HG02840 (cell line): ENCODE measurements around the gene YARS2.
"Not testable (repeated sequence)": the region's sequence is repeated elsewhere in the genome, so short reads cannot be mapped to it uniquely, and the experiment has no call there.

ENCODE experiments used
- ATAC-seq: cut with Tn5 transposase; IDR thresholded peaks from one replicate; pipeline ENCODE4 v1.9.1; 2021; ENCODE audit warnings: mild to moderate bottlenecking, moderate library complexity, moderate number of reproducible peaks; ENCODE audit not compliant: unreplicated experiment, low FRiP score

YARS2 gene

DNA sequence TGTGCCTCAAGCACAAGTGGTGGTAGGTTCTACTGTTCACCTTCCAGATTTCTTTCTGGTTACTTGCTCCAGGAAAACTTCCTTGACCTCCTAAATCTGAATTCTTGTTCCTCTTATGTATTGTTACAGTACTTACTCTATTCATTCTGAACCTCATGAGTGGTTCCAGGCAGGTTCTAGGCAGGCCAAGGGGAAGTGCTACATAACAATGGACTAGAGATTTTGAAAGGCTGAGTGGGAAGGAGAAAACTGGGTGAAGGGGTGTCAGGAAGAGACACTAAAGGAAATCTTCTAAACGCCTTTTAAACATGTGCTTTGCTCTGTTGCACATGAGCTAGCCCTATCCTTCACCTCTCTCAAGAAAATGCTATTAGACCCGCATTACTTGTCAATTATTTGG is 1.6 kb downstream of the YARS2 start:
- ATAC-seq, result no peak

DNA sequence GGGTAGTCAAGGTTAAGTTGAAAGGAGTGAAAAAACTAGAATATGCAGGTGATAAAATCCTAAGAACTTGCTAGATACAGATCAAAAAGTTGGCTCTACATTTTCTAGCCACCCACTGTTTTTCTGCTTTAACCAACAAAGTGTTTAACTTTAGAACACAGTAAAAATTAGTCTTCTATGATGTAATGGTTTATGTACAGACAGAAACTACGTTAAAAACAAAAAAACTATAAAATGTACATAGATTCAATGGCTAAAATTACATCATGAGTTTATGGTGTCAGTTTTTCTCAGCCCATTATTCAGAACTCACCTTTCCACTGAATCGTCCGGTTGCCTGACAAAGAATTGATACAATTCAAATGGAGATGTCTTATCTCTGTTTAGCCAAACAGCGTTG is 2.1 kb downstream of the YARS2 start:
- no peak for ATAC-seq

DNA sequence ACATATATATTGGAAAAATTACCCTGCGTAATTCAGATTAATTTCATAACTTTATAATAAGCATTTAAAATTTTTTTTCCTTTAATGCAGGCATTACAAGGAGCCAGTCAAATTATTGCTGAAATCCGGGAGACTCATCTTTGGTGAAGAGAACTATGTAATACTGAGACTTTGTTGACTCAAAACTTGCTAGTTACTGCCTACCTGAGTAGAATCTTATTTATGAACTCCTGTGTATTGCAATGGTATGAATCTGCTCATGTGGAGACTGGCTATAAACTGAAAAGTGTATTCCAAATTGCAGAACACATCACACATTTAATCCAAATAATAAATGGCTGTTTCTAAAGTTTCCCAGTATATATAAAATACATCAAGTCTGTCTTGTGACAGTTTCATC is 12.4 kb downstream of the YARS2 start:
- ATAC-seq, result no peak

DNA sequence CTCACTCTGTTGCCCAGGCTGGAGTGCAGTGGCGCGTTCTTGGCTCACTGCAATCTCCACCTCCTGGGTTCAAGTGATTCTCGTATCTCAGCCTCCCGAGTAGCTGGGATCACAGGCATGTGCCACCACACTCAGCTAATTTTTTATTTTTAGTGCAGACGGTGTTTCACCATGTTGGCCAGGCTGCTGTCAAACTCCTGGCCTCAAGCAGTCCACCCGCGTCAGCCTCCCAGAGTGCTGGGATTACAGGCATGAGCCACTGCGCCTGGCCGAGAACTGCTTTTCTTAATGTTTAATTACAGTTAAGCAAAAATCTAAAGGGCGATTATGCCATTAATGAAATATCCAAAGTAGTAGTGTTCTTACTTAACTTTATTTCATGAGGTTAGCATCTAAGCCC is 13.6 kb downstream of the YARS2 start:
- ATAC-seq, result no peak

DNA sequence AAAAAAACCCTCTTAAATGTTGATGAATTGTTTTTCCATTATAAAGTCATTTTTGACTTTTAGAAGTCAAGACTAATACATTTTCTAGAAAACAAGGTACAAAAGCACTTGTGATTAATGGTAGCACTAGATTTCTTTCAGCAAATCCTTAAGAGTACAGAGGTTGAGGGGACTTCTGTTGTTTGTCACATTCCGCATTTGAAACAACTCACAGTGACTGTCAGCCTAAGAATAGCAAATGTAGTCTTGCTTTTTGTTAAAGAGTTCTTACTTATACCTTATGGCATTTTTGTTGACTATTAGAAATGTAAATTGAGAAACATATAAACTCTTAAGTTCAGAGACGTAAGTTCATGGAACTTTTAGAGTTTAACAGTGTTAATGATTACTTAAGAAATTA is 16.4 kb downstream of the YARS2 start:
- no peak for ATAC-seq

DNA sequence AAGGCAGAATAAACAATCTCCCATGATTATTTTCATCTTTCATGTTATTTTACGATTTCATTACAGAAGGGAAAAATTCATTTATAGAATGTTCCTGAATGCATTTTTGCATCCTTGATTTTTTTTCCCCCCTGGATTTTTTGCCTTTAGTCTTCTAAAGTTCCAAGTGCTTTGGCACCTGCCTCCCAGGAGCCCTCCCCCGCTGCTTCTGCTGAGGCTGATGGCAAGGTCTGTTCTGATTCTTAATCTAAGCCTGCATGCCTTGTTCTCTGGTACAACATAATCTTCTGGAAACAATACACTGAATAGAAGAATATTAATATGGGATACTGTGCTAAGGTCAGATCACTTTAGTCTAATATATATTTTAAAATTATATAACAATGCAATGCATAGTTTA is 18.0 kb downstream of the YARS2 start:
- ATAC-seq, result no peak

DNA sequence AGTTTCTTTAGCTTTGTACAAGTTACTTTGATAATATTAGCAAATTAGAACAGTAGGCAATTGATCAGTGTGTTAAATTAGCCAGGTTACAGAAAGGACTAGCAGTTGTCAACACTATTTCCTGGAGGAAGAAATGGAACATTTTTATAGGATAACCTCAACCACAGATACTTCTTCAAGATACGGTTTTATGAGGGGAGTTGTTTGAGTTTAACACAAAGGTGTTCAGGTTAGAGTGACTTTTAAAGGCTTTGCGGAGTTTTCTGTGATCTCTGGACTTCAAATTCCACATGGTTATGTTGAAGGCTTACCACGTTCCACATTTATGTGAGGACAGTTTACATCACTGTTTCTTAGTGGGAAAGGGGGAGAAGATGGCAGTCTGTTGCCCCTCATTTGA is 19.3 kb downstream of the YARS2 start:
- ATAC-seq, result no peak

DNA sequence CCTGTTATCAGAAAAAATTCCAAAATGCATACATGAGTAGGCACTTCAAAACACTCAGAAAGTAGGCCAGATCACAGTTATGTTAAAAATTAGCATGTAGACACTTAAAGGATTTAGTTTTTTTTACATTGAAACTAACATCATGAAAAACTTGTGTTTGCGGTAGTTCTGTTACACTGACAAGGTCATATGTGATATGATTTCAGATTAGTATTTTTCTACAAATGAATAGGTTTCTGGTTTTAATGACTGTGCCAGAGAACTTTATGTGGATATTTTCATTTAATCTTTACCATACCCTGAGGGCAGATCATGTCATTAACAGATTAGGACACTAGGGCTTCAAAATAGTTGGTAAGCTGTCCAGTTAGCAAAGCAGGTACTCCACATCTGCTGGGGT is 20.7 kb downstream of the YARS2 start:
- ATAC-seq, result no peak

DNA sequence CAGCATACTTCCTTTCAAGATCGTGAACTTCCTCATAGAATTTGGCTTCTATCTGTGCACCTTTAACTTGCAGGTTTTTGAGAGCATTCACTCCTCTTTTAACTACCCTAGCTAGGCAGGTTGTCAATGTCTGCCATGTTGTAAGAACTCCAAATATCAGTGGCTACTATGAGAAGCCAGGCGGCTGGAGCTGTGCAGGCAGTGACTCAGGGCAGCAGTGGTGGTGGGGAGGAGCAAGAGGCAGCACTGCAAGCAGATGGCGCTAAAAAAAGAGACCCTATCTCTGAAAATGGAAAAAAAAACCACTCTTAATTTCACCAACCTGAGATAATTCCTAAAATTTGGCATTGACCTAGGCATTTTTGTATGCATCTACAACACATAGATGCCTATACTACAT is 28.5 kb downstream of the YARS2 start:
- no peak for ATAC-seq

DNA sequence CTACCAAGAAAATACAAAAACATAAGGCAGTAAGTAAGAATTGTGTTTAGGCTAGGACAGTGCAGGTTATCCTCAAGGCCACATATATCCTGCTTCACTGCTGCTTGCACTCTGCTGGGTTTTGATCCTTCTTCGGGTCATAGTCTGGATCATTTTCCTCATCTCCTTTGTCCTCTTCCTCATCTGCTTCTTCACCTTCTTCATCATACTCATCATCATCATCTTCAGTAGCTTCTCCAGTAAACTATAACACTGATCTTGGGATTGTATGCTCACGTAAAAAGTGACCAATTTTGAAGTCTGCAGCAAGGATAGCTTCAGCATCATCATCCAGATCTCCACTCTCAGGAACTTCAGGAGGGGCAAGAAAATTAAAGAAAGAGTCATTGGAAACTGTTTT is 29.4 kb downstream of the YARS2 start:
- ATAC-seq, result no peak

DNA sequence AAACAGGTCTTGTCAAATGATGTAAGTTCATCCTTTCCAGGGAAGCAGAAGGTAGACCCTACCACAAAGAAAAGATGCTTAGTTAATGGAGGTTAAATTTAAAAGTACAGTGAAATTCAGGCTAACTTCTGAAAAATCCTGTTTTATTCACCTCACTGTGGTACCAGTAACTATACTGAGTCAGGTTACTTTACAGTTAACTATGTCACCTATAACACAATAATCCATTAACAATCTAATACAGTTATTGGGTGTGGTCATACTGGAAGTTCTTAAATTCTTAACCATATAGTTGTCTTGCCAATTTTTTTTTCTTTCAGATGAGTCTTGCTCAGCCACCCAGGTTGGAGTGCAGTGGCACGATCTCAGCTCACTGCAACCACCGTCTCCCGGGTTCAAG is 30.4 kb downstream of the YARS2 start:
- ATAC-seq, result not testable (repeated sequence)

DNA sequence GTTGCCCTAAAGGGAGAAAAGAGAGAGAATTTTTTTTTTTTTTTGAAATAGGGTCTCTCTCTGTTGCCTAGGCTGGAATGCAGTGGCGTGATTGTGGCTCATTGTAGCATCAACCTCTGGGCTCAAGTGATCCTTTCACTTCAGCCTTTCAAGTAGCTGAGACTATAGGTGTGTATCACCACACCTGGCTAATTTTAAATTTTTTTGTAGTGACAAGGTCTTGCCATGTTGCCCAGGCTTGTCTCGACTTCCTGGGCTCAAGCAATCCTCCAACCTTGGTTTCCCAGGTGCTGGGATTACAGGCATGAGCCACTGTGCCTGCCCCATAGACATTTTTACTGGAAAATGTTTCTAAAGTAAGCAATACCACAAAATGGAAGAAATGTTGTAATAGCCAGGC is 36.8 kb downstream of the YARS2 start:
- no peak for ATAC-seq

DNA sequence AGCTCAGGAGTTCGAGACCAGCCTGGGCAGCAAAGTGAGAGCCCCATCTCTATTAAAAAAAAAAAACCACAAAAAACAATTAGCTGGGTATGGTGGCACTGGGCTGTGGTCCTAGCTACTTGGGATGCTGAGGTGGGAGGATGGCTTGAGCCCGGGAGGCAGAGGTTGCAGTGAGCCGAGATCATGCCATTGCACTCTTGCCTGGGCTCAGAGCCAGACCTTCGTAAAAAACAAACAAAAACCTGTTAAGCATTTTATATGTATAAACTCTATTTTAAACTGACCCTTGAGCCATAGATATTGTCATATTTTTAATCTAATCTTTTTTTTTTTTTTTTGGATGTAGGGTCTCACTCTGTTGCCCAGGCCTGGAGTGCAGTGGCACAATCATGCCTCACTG is 40.9 kb downstream of the YARS2 start:
- ATAC-seq, result no peak

DNA sequence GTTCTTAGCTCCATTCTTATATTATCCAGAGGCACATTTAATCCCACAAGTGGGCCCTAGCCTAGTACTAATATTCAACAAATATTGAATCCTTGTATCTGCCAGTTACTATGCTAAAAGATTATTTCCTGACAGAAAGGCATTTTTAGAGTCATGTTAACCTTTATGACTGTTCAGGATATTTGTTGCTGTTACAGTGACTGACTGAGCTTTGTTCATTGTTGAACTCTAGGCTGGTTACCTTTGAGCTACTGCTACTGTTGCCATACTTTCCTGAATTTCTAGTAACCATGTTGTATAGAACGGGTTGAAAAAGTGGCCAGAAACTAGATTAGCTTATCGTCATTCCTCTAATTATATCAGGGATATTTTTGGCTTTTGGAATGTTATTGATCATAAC is 46.8 kb downstream of the YARS2 start:
- ATAC-seq, result no peak

DNA sequence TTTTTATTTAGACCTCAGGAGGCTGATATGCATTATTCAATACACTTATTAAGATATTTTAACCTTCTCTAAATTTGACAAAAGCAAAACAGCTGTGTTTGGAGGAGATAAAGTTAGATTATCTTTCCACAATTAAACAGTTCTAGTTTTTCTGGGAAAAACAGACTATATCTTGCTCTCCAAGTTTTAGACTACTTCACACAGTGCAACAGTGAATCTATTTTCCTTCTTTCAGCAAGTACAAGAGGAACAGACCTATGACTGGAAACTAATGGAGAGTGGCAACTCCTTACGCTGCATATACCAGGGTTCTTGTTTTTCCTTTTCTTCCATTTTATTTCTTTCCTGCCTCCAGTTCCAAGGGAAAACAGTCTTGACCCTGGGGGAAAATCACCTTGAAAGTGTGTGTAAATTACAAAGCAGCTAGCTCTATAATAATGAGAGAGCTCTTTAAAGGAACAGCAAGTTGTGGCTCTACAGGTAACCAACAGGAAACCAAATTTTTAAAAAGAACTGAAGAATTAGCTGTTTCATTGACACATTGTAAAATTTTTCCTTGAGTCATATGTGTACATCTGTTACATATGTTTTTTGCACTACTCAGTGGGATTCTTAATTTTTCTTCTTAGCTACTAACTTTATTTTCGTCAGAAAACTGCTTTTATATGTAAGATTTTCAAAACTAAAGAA is 49.2 kb downstream of the YARS2 start:
- no peak for ATAC-seq

DNA sequence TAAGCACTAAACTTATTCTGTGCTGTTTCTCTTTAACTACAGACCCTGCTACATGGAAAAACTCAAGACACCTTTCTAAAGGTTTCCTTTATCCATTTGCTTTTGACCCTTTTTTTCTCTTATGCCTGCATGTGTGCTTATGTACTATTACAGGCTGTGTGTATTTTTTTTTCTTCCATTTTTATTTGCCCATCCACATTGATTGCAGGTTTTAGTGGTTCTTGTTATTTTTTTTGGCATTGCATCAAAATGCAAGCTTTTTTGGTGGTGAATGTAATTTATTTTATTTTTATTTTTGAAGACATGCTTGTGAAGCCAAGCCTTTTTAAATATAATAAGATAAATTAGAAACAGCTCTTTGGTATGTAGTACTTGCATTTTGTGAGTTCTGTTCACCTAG is 49.9 kb downstream of the YARS2 start:
- no peak for ATAC-seq

DNA sequence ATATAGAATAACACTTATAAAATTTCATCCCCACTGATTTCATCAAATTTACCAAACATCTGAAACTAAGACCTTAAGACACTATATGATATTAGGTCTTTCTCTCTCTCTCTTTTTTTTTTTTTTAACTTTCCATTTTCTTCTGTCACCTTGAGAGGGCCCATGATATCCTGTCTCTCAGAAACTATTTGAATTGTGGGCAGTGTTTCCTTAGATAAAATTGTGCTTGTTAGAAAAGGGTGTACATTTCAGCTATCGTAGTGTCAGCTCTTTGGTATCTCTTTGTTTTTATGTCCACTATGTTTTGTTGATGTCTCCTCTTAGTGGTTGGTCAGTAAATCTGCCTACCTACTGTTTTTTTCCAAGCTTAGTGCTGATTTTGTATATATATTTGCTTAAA is 52.8 kb downstream of the YARS2 start:
- ATAC-seq, result no peak

DNA sequence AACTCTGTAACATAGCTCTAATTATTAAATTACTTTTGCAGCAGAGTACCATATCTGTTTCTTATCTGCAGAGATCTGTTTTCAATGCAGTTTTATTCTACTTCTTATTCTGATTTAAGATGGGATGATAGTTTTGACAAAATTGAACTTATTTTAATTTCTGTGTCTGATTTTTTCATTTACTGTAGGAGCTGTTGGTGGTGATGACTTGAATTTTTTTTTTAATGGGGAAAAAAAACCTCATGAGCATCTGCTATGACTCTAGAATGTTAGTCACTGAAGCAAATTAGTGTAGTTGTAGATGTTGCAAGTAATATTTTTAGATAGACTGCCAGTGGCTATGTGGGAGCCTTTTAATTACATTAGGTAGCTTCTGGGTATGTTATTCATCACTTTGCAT is 53.2 kb downstream of the YARS2 start:
- no peak for ATAC-seq

DNA sequence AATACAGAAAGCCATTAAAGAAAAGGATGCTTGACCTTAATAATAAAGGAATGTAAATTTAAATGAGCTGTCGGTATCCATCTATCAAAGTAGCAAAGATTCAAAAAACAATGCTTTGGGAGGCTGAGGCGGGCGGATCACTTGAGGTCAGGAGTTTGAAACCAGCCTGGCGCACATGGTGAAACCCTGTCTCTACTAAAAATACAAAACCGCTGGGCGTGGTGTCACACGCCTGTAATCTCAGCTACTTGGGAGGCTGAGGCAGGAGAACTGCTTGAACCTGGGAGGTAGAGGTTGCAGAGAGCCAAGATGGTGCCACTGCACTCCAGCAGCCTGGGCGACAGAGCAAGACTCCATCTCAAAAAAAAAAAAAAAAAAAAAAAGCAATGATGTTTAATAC is 56.3 kb downstream of the YARS2 start:
- not testable (repeated sequence) for ATAC-seq

DNA sequence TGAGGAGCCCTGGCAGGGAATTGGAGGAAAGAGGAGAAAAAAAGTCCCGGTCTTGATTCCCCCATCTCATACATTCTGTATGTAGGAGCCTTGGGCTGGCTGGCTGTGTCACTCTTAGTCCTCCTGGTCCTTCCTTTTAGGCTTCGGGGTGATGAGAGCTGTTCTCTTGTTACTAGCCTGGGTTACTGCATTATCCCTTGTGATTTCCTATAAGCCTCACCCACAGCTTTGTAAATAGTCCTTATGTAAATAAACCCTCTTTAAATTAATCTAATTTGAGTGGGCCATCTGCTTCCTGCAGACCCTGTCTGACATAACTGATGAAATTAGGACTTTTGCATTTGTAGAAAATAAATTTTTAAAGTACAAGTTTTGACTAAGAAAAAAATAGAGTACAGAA is 57.4 kb downstream of the YARS2 start:
- no peak for ATAC-seq

DNA sequence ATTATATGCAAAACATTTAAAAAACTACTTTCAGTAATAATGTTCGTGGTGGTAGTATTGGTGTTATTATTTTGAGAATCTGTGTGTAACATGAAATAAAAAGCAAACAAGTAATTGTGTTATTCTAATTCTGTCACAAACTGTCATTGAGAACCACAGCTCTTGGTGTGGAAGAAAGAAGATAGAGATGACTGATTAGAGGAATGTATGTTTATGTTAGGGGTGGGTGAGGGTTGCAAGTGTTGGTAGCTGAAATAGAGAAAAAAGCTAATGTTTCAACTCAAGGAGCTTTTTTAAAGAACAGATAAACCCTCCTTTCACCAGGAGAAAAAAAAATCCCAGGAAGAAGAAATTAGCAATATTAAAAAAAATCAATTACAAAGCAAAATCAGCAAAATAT is 58.3 kb downstream of the YARS2 start:
- ATAC-seq, result no peak
